Thyroid gland (tissue), 4 donors: ENCODE results near the gene TTLL5.

Experiments
- CTCF ChIP-seq, 6 experiments: fragments of 200-600 bp in 3 of 6; fragments of 450-650 bp in 3 of 6; sonication (generic) in 3 of 6; IDR thresholded peaks; one replicate each; pipeline ENCODE4 v1.5.1; 2016 to 2019; ENCODE audit warnings: antibody characterized with exemption in 6 of 6, mild to moderate bottlenecking in 2 of 6, inconsistent platforms in 1 of 6, moderate library complexity in 1 of 6
- POLR2A ChIP-seq, 2 donors: fragments of 450-650 bp; IDR thresholded peaks; one replicate each; pipeline ENCODE4 v1.6.1; 2017; ENCODE audit warnings: antibody characterized with exemption in 2 of 2, mild to moderate bottlenecking in 2 of 2, moderate library complexity in 1 of 2

GRCh38 chr14:75727124-75727523, 66.1 kb downstream of the TTLL5 start:
- TF ChIP-seq CTCF (IDR thresholded peaks at IDR 0.05) (no peak), POLR2A (IDR thresholded peaks at IDR 0.05) (no peak)
